NCI-H226 (cell line): ENCODE results near the gene GID4.

Experiments used
- DNase-seq: peaks from one replicate; pipeline ENCODE4 v3.0.0-alpha.2; 2015

GID4 gene

GRCh38 chr17:18105595-18105994 lies 66.4 kb downstream of the GID4 start:
- no peak for DNase-seq

DNA sequence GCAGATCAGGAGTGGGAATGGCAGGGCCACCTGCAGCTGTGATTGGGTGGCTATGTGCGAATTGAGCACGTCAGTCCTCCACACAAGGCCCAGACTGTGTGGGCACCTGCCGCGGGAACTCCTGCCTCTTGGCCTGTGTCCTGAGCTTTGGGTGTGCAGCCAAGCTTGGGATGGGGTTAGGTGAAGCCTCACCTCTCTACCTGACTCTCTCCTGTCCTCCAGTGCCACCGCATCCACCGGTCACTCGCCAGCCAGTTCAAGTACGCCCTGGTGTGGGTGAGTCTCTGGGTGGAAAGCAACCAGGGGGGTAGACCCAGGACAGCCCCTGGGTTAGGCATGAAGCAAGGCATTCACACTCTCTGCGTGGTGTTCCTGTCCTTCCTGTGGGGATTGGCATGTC lies 67.0 kb downstream of the GID4 start:
- no peak for DNase-seq

DNA sequence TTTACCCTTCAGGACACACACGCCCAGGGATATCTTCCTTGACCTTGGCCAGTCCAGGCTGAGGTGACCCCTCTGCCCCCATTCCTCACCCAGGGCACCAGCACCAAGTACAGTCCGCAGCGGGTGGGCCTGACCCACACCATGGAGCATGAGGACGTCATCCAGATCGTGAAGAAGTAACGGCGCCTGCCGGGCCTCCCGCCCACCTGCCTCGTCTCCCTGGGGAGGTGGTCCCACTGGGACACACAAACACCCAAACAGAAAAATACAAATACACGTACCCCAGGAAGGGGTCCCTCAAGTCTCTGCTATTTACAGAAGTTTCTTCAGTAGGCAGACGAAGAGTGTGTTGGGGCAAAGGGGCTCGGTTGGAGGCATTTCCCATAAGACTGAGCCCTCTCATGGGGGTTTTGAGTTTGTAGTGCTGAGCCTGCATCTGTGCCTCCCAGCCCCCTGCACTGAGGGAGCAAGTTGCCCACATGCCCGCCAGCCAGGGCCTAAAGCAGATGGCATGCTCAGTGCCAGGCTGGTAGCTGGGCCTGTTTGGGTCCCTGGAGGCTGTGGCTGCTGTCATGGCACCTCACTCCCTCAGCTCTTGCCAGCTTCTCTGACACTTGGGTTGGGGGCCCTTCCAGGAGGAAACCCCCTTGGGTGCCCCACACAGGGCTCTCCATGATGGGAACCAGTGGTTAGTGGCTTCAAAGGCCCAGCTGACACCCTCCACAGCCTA lies 68.0 kb downstream of the GID4 start:
- no peak for DNase-seq

DNA sequence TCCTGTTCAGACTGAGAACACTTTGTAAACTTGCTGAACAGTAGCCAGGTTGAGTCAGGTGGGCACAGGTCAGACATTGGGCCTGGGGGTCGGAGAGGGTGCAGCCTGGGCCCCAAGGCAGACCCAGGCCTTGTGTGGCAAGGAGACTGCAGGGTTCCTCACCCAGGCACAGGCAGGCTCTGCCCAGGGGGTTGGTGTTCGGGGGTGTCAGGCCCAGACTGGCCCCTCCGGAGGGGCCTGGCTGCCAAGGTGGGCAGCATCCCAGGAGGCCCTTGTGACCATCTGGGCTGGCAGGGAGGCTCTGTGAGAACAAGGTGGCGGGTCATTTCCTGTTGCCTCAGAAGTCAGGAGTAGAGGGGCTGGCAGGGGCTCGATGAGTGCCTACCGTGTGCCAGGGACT lies 68.8 kb downstream of the GID4 start:
- no peak for DNase-seq

- no peak for DNase-seq
Observed at GRCh38 chr17:18108401-18109312, 69.4 kb downstream of the GID4 start, which contains the start of gene MYO15A. Gene MYO15A (plus strand): TSS chr17:18108756. CDS start chr17:18118801, 10,045 bp downstream.

GRCh38 chr17:18109935-18110485 lies 70.8 kb downstream of the GID4 start:
- DNase-seq: no peak

- DNase-seq: no peak
Observed at GRCh38 chr17:18110636-18111145, 71.5 kb downstream of the GID4 start.

DNA sequence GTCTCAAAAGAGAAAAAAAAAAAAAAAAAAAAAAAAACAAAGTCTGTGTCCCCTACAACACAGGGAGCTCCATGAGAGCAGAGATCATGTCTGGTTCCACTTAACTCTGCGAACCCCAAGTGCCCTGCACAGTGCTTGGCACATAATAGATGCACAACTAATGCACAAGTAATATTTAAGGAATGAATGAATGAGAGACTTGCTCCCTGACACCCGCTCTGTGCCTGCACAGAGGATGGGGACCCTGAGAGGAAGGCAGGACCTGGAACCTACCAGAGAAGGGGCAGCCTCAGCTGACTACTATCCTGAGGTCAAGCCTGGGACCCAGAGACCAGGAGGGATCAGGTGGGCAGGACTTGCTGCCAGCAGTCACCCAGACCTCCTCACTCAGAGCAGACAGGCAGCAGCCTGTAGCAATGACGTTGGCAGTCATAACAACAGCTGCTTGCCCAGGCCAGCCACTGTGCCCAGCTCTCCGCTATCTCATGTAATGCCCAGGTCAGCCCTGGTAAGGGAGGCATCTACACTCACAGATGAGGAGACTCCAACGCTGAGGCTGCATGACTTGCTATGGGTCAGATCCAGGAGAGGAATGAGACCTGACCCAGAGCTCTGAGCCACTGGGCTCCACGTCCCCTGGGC lies 72.2 kb downstream of the GID4 start:
- DNase-seq: no peak

DNA sequence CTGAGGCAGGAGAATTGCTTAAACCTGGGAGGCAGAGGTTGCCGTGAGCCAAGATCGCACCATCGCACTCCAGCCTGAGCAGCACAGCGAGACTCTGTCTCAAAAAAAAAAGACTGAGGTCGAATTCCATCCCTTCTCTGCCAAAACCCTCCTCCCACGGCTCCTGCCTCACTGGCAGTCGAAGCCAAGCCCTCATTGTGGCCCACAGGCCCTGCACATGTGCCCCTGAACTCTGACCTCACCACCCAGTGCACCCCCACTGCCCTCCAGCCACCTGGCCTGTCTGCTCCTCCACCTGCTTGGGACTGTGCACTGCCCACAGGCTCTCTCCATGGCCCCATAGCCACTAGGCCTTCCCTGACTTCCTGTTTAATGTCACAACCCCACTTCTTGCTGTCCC lies 76.3 kb downstream of the GID4 start:
- no peak for DNase-seq

- no peak for DNase-seq
Observed at GRCh38 chr17:18116078-18116477, 76.9 kb downstream of the GID4 start.

GRCh38 chr17:18117533-18117932 lies 78.3 kb downstream of the GID4 start:
- no peak for DNase-seq
